GM06990 (cell line): ENCODE data around the gene TMEM151A.

Experiments
- DNase-seq: peaks from one replicate; pipeline ENCODE4 v3.0.0-alpha.2; 2011; ENCODE audit not compliant: insufficient read length; ENCODE audit errors: extremely low read depth
- H3K27me3 ChIP-seq: replicated peaks from 2 replicates; pipeline ENCODE4 v1.6.0; 2011; ENCODE audit warnings: low read length; ENCODE audit not compliant: control insufficient read depth, insufficient read depth
- H3K36me3 ChIP-seq: 2 replicates; pipeline ENCODE4 v1.5.1; 2011; ENCODE audit warnings: low read length; ENCODE audit not compliant: control insufficient read depth, insufficient read depth
- H3K4me3 ChIP-seq: replicated peaks from 2 replicates; pipeline ENCODE4 v1.5.1; 2011; ENCODE audit warnings: low read depth, mild to moderate bottlenecking, control low read depth, low read length
- TF ChIP-seq, protein P1 (sequence below): IDR thresholded peaks from 2 replicates; pipeline ENCODE4 v1.5.1; 2011; ENCODE audit warnings: low read length, control low read depth, mild to moderate bottlenecking, inconsistent platforms; ENCODE audit not compliant: insufficient read depth, poor library complexity, severe bottlenecking

TMEM151A gene

DNA sequence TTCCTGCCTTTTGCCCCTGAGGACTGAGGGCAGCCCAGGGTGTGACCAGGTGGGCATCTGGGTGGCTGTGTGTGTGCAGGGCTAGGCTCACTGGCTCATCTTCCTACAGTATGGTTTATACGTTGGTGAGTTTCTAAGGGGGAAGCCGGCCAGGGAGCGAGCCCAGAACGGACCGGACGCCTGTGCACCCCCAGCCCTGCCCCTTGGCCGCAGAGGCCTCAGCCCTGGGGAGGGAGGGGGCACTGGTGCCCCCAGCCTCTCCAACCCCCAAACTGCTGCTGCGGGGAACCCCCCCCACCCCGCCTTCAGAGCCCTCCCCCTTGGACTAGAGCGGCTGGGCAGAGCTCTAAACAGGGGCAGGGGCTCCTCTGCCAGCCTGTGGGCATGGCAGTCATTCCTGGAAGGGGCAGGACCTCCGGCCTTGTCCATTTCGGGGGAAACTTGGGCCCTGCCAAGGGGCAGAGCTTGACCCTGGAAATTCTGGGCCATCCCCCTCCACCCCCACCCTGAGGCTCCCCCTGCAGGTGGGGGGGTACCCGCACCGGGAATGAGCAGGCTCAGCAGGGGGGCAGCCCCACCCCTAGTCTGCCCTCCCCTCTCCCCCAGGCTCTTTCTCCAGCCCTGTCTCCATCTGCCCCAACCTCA is 8.1 kb upstream of the TMEM151A start:
- peaks cover 12% of the 10 kb centered on the region for H3K36me3 ChIP-seq
- no peak for DNase-seq
- H3K4me3 ChIP-seq: no peak overlapping the region
- H3K27me3 ChIP-seq: no peaks in the 10 kb centered on the region
- TF ChIP-seq, protein P1, sequence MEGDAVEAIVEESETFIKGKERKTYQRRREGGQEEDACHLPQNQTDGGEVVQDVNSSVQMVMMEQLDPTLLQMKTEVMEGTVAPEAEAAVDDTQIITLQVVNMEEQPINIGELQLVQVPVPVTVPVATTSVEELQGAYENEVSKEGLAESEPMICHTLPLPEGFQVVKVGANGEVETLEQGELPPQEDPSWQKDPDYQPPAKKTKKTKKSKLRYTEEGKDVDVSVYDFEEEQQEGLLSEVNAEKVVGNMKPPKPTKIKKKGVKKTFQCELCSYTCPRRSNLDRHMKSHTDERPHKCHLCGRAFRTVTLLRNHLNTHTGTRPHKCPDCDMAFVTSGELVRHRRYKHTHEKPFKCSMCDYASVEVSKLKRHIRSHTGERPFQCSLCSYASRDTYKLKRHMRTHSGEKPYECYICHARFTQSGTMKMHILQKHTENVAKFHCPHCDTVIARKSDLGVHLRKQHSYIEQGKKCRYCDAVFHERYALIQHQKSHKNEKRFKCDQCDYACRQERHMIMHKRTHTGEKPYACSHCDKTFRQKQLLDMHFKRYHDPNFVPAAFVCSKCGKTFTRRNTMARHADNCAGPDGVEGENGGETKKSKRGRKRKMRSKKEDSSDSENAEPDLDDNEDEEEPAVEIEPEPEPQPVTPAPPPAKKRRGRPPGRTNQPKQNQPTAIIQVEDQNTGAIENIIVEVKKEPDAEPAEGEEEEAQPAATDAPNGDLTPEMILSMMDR: peak; percentile 30

DNA sequence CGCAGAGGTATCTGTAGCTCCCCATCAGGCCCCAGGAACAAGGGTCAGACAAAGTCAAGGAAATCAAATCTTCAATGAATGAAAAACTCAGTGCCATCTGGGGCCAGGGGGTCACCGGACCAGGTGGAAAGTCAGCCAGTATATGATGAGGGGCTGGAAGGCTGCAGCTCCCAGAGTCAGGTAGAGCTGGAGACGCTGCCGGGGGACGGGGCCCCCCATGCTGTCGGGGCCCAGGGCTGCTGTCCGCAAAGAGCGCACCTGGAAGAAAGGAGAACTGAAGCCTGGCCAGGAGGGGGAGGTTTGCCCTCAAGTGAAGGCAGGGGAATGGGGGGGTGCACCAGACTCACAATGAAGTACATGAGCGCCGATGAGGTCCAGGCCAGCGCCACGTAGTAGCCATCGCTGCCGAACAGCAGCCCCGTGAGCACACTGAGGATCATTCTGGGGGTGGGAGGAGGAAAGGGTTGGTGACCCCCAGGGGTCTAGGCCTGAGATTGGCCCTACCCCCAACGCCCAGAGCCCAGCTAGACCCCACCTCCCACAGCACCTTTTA is 7.1 kb upstream of the TMEM151A start:
- peaks cover 12% of the 10 kb centered on the region for H3K36me3 ChIP-seq
- TF ChIP-seq, protein P1: no peak
- DNase-seq: no peak
- H3K4me3 ChIP-seq: no peak overlapping the region
- no peaks in the 10 kb centered on the region for H3K27me3 ChIP-seq

DNA sequence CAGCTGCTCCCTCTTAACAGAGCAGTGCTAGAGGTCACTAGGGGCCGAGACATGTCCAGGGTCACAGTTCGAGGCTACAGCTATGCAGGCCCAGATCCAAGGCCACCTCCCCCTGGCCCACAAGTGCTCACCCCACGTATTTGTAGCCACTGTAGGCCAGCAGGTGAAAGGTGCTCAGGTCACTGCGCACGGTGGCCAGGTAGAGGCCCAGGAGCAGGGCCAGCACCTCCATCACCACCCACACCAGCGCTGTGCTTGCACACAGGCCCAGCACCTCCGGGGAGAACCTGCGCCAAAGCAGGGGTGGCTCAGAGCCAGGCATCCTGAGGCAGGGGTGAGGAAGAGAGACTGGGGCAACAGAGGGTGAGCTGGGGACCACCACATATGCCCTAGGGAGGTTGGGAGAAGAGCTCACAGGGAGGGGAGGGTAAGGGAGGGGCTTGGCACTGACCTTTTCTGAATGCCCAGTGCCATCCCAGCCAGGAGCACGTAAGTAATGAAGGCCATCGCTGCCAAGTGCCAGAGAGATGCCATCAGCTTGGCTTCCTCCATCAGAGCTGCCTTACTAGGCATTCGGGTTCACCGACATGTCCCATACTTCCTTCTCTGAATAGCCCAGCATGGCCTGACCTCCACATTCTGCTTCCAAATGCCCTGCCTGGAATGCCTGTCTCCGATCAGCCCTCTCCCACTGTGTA is 6.3 kb upstream of the TMEM151A start:
- TF ChIP-seq, protein P1: no peak
- Histone ChIP-seq H3K27me3 (no peaks in the 10 kb centered on the region), H3K36me3 (peaks cover 12% of the 10 kb centered on the region), H3K4me3 (no peak overlapping the region)
- no peak for DNase-seq

DNA sequence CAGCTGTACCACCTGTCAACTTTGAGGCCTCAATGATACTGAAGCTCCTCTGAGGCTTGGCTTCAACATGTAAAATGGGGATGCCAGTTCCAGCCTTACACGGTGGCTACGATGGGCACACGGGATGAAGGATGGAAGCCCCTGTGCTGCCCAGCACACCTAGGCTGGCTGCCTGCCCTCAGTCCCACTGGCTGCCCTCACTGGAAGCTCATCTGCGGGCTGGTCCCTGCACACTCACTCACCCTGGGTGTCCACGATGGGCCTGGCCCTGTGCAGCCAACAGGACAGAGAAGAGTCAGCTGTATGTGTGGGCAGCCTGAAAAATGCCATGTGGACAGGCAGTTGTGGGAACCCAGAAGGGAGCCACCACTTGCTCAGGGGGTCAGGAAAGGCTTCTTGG is 5.0 kb upstream of the TMEM151A start:
- no peak overlapping the region for H3K4me3 ChIP-seq
- H3K27me3 ChIP-seq: no peaks in the 10 kb centered on the region; the same call in 1 of the 2 replicates
- DNase-seq: no peak
- TF ChIP-seq, protein P1: no peak
- H3K36me3 ChIP-seq: peaks cover 12% of the 10 kb centered on the region

DNA sequence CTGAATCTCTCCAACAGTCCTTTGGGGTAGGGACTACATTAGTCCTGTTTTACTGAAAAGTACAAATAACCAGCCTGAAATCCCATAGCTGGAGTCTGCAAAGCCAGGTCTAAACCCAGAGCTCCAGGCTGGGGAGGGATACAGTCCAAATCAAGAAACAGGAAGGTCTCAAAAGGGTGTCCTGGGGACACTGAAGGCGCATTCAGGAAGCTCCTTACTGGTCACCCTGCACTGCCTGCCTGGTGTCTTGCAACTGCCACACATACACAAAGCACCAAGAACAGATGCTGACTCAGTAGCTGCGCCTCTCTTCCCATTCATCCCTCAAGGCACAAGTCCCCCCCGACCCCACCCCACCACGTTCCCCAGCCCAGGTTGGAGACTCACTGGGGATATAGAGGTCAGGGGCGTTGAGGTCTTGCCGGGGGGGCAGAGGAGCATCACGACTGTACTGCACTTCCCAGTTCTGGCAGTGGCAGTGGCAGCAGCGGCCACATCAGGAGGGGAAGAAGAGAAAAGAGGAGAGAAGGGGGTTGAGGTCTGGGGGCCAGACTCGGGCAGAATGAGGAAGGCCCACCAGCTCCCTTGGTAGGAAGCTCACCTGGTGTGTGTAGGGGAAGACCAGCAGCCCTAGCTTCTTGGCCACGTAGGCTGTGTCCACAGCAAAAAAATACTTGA is 4.3 kb upstream of the TMEM151A start:
- TF ChIP-seq, protein P1: no peak
- H3K36me3 ChIP-seq: peaks cover 12% of the 10 kb centered on the region
- no peaks in the 10 kb centered on the region; the same call in none of the 2 replicates for H3K27me3 ChIP-seq
- peak overlapping the region; percentile 71 for H3K4me3 ChIP-seq
- no peak for DNase-seq
